IMR-90 (cell line): Measurements from ENCODE around the gene ZNF532. TPM values are rescaled to one million over a fixed set of nuclear protein-coding genes. Genes with fewer than 3 reads are reported as not detected.

Experiments
- ATAC-seq: fragments of 200-7000 bp; cut with Tn5 transposase; 2 replicates; pipeline ENCODE4 v1.9.1; 2020; ENCODE audit warnings: low read depth, mild to moderate bottlenecking, moderate library complexity
- BruUV-seq: library from RNA; stranded (reverse); fragments of 400-500 nt; replicated peaks from 2 replicates; lab custom pipeline; 2021; lab: Mats Ljungman, UMichigan
- CTCF ChIA-PET: fragments of 300-600 bp; formaldehyde crosslinking; extraction: SDS; loops from one replicate; lab custom pipeline; 2021; ENCODE audit warnings: antibody characterized with exemption; lab: Yijun Ruan, JAX
- POLR2A ChIA-PET: fragments of 300-600 bp; sonication (Branson Sonifier 250); formaldehyde crosslinking; loops from one replicate; lab custom pipeline; 2022; ENCODE audit warnings: antibody characterized with exemption; ENCODE audit not compliant: unreplicated experiment; lab: Charles Lee
- DNase-seq: peaks from one replicate; pipeline ENCODE4 v3.0.0; 2013
- H2AFZ ChIP-seq: replicated peaks from 2 replicates; pipeline ENCODE3; 2013; ENCODE audit warnings: low read length, mild to moderate bottlenecking; ENCODE audit not compliant: poor library complexity
- H2AK5ac ChIP-seq: 2 replicates; pipeline ENCODE4 v1.6.1; 2013; ENCODE audit warnings: low read depth, low read length, inconsistent platforms
- H2AK9ac ChIP-seq: replicated peaks from 2 replicates; pipeline ENCODE3; 2013; ENCODE audit warnings: mild to moderate bottlenecking, low read depth, low read length, moderate library complexity; ENCODE audit not compliant: poor library complexity
- H2BK120ac ChIP-seq: 2 replicates; pipeline ENCODE4 v1.6.1; 2013; ENCODE audit warnings: low read depth, low read length, inconsistent platforms
- H2BK15ac ChIP-seq: 3 replicates; pipeline ENCODE4 v1.6.1; 2013; ENCODE audit warnings: low read depth, low read length, inconsistent platforms
- H2BK20ac ChIP-seq: 2 replicates; pipeline ENCODE4 v1.6.1; 2013; ENCODE audit warnings: low read depth, mild to moderate bottlenecking, inconsistent platforms, low read length, moderate library complexity
- H2BK5ac ChIP-seq: 2 replicates; pipeline ENCODE4 v1.6.1; 2013; ENCODE audit warnings: mild to moderate bottlenecking, low read depth, low read length, inconsistent platforms; ENCODE audit not compliant: poor library complexity, severe bottlenecking
- H3K14ac ChIP-seq: replicated peaks from 2 replicates; pipeline ENCODE4 v1.6.1; 2013; ENCODE audit warnings: low read depth, low read length, inconsistent platforms
- H3K18ac ChIP-seq: 2 replicates; pipeline ENCODE4 v1.6.1; 2013; ENCODE audit warnings: low read depth, low read length, control low read depth
- H3K23ac ChIP-seq: 2 replicates; pipeline ENCODE4 v1.6.1; 2013; ENCODE audit warnings: low read depth, low read length, inconsistent platforms
- H3K27ac ChIP-seq: 2 replicates; pipeline ENCODE4 v1.5.1; 2013; ENCODE audit warnings: mild to moderate bottlenecking, control low read depth, low read length; ENCODE audit not compliant: insufficient read depth
- H3K27me3 ChIP-seq: 2 replicates; pipeline ENCODE4 v1.6.1; 2013; ENCODE audit warnings: low read length; ENCODE audit not compliant: control insufficient read depth, insufficient read depth
- H3K36me3 ChIP-seq: 2 replicates; pipeline ENCODE4 v1.6.1; 2013; ENCODE audit warnings: low read length, mixed read lengths; ENCODE audit not compliant: control insufficient read depth, insufficient read depth
- H3K4ac ChIP-seq: 2 replicates; pipeline ENCODE4 v1.6.1; 2013; ENCODE audit warnings: low read depth, low read length, inconsistent platforms
- H3K4me1 ChIP-seq: 2 replicates; pipeline ENCODE4 v1.6.1; 2013; ENCODE audit warnings: low read length, mixed read lengths; ENCODE audit not compliant: control insufficient read depth, insufficient read depth
- H3K4me2 ChIP-seq: 2 replicates; pipeline ENCODE4 v1.6.1; 2013; ENCODE audit warnings: low read depth, mild to moderate bottlenecking, control low read depth, low read length, moderate library complexity
- H3K4me3 ChIP-seq: 2 replicates; pipeline ENCODE4 v1.5.1; 2013; ENCODE audit warnings: low read depth, mild to moderate bottlenecking, control low read depth, low read length, moderate library complexity; ENCODE audit not compliant: insufficient read depth
- H3K56ac ChIP-seq: 2 replicates; pipeline ENCODE4 v1.6.1; 2013; ENCODE audit warnings: low read length, inconsistent platforms; ENCODE audit not compliant: insufficient read depth; ENCODE audit errors: extremely low read depth
- H3K79me1 ChIP-seq, 2 experiments: 2 replicates each; pipeline ENCODE4 v1.6.1; 2013; ENCODE audit warnings: low read length in 2 of 2, inconsistent platforms in 1 of 2, low read depth in 1 of 2
- H3K9ac ChIP-seq: 2 replicates; pipeline ENCODE4 v1.6.1; 2013; ENCODE audit warnings: low read depth, low read length, control low read depth
- H3K9me1 ChIP-seq: 2 replicates; pipeline ENCODE4 v1.6.1; 2013; ENCODE audit warnings: low read length, inconsistent platforms; ENCODE audit not compliant: insufficient read depth
- H3K9me3 ChIP-seq: 2 replicates; pipeline ENCODE4 v1.6.1; 2013; ENCODE audit warnings: low read length; ENCODE audit not compliant: control insufficient read depth, insufficient read depth
- H4K20me1 ChIP-seq: 2 replicates; pipeline ENCODE4 v1.6.1; 2013; ENCODE audit warnings: low read length, inconsistent platforms; ENCODE audit not compliant: insufficient read depth
- H4K5ac ChIP-seq: 2 replicates; pipeline ENCODE4 v1.6.1; 2013; ENCODE audit warnings: mild to moderate bottlenecking, low read depth, low read length, control low read depth
- H4K8ac ChIP-seq, 2 experiments: 2 replicates each; pipeline ENCODE4 v1.6.1; 2013; ENCODE audit warnings: low read depth in 2 of 2, low read length in 2 of 2, control low read depth in 1 of 2, inconsistent platforms in 1 of 2
- H4K91ac ChIP-seq: 2 replicates; pipeline ENCODE4 v1.6.1; 2013; ENCODE audit warnings: low read depth, low read length, inconsistent platforms; ENCODE audit not compliant: insufficient read depth
- CHD1 ChIP-seq: IDR thresholded peaks from 2 replicates; pipeline ENCODE4 v1.6.1; 2012; ENCODE audit warnings: low read depth, low read length, improper control_type of control experiment
- WGBS, 2 experiments: methylation state at CpG; one replicate each; pipeline versions ENCODE4 v1.1.5 to v1.1.7; 2013; ENCODE audit warnings: missing lambda C conversion rate in 2 of 2; ENCODE audit not compliant: insufficient read length in 1 of 2; ENCODE audit errors: extremely low coverage in 2 of 2; 5-methylcytosine and 5-hydroxymethylcytosine counted together
- dilution Hi-C: fragments of 300-500 bp; cut with HindIII; formaldehyde crosslinking; loops from one replicate; pipeline ENCODE4 v1.14.3; 2018; ENCODE audit warnings: low sequenced_read_pairs; ENCODE audit not compliant: unreplicated experiment
- in situ Hi-C: fragments of 300-500 bp; cut with MboI; formaldehyde crosslinking; loops from 3 replicates; pipeline ENCODE4 v1.14.3; 2019; ENCODE audit warnings: low sequenced_read_pairs, inconsistent platforms, mixed read lengths
- intact Hi-C: fragments of 100-400 bp; cut with micrococcal nuclease; formaldehyde crosslinking; loops from 2 replicates; pipeline ENCODE4 v1.10.0; 2022
- polyA plus RNA-seq, 3 experiments: library from polyadenylated mRNA; depleted of rRNA; stranded (reverse); fragments of >200 nt; gene quantifications; 2 replicates each; pipeline ENCODE4 v1.2.3, GENCODE V29; 2012; ENCODE audit warnings: low replicate concordance in 1 of 3
- total RNA-seq: library from RNA; depleted of rRNA; stranded (reverse); fragments of >200 nt; gene quantifications from 2 replicates; pipeline ENCODE4 v1.2.3, GENCODE V29; 2012
- TF ChIP-seq, protein P1 (sequence below): fragments of 150-350 bp; IDR thresholded peaks from 2 replicates; pipeline ENCODE4 v1.6.1; 2017; ENCODE audit warnings: mild to moderate bottlenecking, antibody characterized with exemption, low read length, low read depth

Gene ZNF532
- total and polyA plus RNA-seq, 2 of the 4 experiments (the other 2 are of a cell fraction), result 29.9 to 45.8 TPM

DNA sequence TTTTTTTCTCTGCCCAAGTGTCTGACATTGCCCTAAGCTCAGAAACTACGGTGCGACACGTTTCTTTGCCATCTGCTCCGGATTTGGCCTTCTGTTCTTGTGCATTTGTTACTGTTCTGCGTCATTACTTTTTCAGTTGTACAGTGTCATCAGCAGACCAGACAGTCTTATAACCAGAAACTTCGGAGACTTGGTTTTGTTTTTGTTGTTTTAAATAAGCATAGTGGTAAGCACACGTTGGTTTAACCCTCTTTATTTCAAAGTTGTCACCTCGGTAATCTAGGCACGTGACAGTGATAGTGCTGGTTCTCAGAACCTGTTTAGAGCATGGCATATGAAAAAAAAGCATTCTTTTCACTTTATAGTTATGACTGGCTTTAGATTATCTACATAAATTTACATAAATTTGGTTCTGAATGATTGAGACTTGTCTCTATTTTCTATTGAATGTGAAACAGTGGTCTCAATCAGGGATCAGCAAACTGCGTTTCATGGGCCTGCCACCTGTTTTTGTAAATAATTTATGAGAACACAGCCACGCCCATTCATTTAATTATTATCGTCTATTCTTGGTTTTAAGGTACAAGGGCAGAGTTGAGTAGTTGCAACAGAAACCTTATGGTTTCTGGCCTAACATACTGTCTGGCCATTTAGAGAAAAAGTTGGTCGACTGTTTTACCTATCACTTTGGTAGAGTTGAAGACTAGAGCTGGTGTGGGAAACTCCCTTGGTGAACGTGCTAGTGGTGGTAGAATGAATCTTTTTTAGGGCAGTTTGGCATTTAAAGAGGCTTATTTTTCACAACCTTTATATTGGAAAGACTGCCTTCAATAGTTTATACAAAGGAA is 106.5 kb downstream of the ZNF532 start:
- no peak overlapping the region for H3K56ac ChIP-seq
- no peak for DNase-seq
- H2AFZ ChIP-seq, result no peak overlapping the region
- no peaks in the 10 kb centered on the region for H3K9me3 ChIP-seq
- no peak overlapping the region for H2BK5ac ChIP-seq
- H4K91ac ChIP-seq, result no peak overlapping the region
- dilution Hi-C loops, result no loop called here
- peaks cover 18% of the 10 kb centered on the region for H3K4me1 ChIP-seq
- no peak overlapping the region for H3K14ac ChIP-seq
- peaks cover 34% of the 10 kb centered on the region for H3K9me1 ChIP-seq
- no peak overlapping the region for H3K4ac ChIP-seq
- H2AK9ac ChIP-seq, result no peak overlapping the region
- in situ Hi-C loops, result no loop called here
- POLR2A ChIA-PET, result no interaction called here
- no peaks in the 10 kb centered on the region for H4K20me1 ChIP-seq
- intact Hi-C loops, result no loop called here
- no peaks in the 10 kb centered on the region for H3K27me3 ChIP-seq
- no peak for TF ChIP-seq CHD1
- TF ChIP-seq, protein P1, sequence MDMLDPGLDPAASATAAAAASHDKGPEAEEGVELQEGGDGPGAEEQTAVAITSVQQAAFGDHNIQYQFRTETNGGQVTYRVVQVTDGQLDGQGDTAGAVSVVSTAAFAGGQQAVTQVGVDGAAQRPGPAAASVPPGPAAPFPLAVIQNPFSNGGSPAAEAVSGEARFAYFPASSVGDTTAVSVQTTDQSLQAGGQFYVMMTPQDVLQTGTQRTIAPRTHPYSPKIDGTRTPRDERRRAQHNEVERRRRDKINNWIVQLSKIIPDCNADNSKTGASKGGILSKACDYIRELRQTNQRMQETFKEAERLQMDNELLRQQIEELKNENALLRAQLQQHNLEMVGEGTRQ, result no peak
- H2BK120ac ChIP-seq, result no peak overlapping the region
- H3K18ac ChIP-seq, result no peak overlapping the region
- no peak overlapping the region for H3K4me3 ChIP-seq
- H3K23ac ChIP-seq, result no peak overlapping the region
- no peak overlapping the region for H2AK5ac ChIP-seq
- H3K9ac ChIP-seq, result no peak overlapping the region
- no peak overlapping the region for H4K5ac ChIP-seq
- BruUV-seq, result no TSS peak
- peaks cover 8% of the 10 kb centered on the region for H3K36me3 ChIP-seq
- CTCF ChIA-PET, result interaction anchor here (0.6 kb wide), 1 partner anchor 87 kb away, joined by 3 read pairs; no protein-coding TSS in a partner anchor
- no peak overlapping the region for H3K27ac ChIP-seq
- 100% methylated on average over 2 of the region's 14 CpGs; no CpG with 5 or more reads in 1 of the 2 experiments for WGBS, 2 experiments
- ATAC-seq, result no peak
- H2BK15ac ChIP-seq, result no peak overlapping the region
- H2BK20ac ChIP-seq, result no peak overlapping the region
- H3K4me2 ChIP-seq, result no peak overlapping the region
- no peak overlapping the region for H4K8ac ChIP-seq
- peaks cover 28 to 63% of the 10 kb centered on the region in 2 experiments for H3K79me1 ChIP-seq
